AG04449 (cell line): Measurements from ENCODE around the gene WDR35.

Source experiments
- CTCF ChIA-PET: fragments of 350-600 bp; formaldehyde crosslinking; extraction: SDS; loops from one replicate; lab custom pipeline; 2021; ENCODE audit warnings: antibody characterized with exemption; lab: Yijun Ruan, JAX
- POLR2A ChIA-PET: fragments of 400-600, 350-600 bp; formaldehyde crosslinking; extraction: SDS; loops from one replicate; lab custom pipeline; 2020; ENCODE audit warnings: antibody characterized with exemption, inconsistent platforms; lab: Yijun Ruan, JAX
- DNase-seq: peaks from one replicate; pipeline ENCODE4 v3.0.0-alpha.2; 2010; ENCODE audit warnings: low read depth, low spot score
- H3K4me3 ChIP-seq: 2 replicates; pipeline ENCODE4 v1.5.1; 2011; ENCODE audit warnings: low read depth, mild to moderate bottlenecking, control low read depth, low read length
- TF ChIP-seq, protein P1 (sequence below): IDR thresholded peaks from one replicate; pipeline ENCODE4 v1.5.1; 2011; ENCODE audit warnings: mild to moderate bottlenecking, moderate library complexity, low read length, control low read depth, inconsistent platforms; ENCODE audit not compliant: insufficient read depth; ENCODE audit errors: missing control alignments

The WDR35 gene

DNA sequence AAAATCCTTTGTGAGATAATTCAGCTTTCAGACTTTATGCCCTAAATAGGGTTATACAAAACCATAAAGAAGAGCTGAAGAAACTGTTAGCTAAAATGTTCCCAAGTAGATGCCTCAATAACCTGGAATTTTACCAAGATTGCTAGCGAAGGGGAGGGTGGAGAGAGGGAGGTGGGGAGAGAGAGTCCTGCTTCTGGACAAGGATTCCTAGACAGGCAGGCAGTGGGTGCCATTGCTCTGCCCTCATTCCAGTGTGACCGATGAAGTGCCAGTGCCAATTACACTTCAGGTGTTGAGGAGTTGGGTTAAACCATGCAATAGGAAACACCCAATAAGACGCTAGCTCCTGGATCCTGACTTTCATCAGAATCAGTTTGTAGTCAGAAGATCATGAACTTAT, 43.4 kb upstream of the WDR35 start:
- TF ChIP-seq, protein P1, sequence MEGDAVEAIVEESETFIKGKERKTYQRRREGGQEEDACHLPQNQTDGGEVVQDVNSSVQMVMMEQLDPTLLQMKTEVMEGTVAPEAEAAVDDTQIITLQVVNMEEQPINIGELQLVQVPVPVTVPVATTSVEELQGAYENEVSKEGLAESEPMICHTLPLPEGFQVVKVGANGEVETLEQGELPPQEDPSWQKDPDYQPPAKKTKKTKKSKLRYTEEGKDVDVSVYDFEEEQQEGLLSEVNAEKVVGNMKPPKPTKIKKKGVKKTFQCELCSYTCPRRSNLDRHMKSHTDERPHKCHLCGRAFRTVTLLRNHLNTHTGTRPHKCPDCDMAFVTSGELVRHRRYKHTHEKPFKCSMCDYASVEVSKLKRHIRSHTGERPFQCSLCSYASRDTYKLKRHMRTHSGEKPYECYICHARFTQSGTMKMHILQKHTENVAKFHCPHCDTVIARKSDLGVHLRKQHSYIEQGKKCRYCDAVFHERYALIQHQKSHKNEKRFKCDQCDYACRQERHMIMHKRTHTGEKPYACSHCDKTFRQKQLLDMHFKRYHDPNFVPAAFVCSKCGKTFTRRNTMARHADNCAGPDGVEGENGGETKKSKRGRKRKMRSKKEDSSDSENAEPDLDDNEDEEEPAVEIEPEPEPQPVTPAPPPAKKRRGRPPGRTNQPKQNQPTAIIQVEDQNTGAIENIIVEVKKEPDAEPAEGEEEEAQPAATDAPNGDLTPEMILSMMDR, result no peak
- no peak for DNase-seq
- H3K4me3 ChIP-seq, result no peak overlapping the region
- ChIA-PET CTCF (interaction anchor here (0.8 to 6.6 kb wide), 2 partner anchors 9 to 18 kb away, joined by 3 to 79 read pairs; partner anchors contain the start of gene MATN3), POLR2A (no interaction called here)

GRCh38 chr2:20030224-20030623, 40.3 kb upstream of the WDR35 start:
- DNase-seq, result no peak
- POLR2A ChIA-PET, result no interaction called here
- CTCF ChIA-PET, result interaction anchor here (0.8 to 5.6 kb wide), 5 partner anchors 14 to 64 kb away, joined by 3 to 84 read pairs (median 3); no protein-coding TSS in a partner anchor
- no peak overlapping the region for H3K4me3 ChIP-seq
- TF ChIP-seq, protein P1, result no peak

DNA sequence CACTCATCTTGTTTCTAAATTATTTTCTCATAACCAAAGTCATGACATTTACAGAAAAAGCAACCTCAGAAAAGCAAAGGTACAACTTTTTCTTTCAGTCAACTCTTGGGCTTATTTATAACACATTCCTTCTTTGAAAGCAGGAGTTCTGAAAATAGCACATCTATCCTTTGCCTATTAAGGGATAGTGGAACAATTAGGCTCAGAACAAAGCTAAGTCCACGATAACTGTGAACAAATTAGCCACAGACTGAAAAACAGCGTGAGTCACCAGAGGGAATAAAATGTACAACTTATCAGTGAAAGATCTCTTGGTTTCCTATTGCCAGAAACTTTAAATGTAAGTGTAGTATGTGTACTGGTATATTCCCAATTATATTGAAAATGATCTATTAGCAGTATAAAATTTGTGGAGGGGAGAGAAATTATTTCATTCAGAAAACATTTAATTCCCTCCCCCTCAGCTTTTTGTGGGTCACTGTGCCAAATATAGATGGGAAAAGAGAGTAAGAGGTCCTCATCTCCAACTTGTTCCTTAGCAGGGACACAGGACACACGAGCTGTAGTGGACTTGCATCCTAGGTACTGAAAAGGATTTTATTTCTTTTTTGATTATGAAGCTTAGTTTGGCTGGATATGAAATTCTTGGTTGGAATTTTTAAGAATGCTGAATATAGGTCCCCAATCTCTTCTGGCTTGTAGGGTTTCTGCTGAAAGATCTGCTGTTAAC, 38.0 kb upstream of the WDR35 start:
- CTCF ChIA-PET, result interaction anchor here (0.7 to 5.6 kb wide), 7 partner anchors 8 to 80 kb away, joined by 3 to 84 read pairs (median 3); no protein-coding TSS in a partner anchor
- POLR2A ChIA-PET, result interaction anchor here (1.0 kb wide), 1 partner anchor 35 kb away, joined by 3 read pairs; no protein-coding TSS in a partner anchor
- DNase-seq, result no peak
- H3K4me3 ChIP-seq, result no peak overlapping the region
- TF ChIP-seq, protein P1, result no peak

DNA sequence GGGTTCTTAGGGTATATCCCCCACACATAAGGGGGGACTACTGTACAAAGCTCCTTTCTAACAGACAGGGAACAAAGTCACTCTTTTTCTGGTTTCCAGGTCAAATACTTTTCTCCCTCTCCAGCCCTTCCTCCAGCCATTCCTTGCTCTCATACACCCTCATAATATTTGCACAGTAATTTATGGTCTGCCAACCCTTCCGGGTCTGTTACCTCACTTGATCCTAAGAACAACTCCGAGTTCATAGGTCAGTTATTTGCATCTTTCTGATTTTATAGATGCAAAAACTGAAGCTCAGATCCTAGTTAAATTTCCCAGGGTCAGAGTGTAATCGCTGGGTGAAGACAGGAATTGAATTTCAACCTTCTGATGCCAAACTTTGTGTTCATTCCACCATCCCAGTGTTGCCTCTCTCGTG, 37.4 kb upstream of the WDR35 start:
- TF ChIP-seq, protein P1, result no peak
- POLR2A ChIA-PET, result no interaction called here
- CTCF ChIA-PET, result interaction anchor here (1.1 to 5.6 kb wide), 4 partner anchors 9 to 67 kb away, joined by 3 to 84 read pairs (median 4); no protein-coding TSS in a partner anchor
- DNase-seq, result no peak
- no peak overlapping the region for H3K4me3 ChIP-seq

- TF ChIP-seq, protein P1, result no peak
- ChIA-PET CTCF (interaction anchor here (3.2 kb wide), 1 partner anchor 11 kb away, joined by 51 read pairs; no protein-coding TSS in a partner anchor), POLR2A (no interaction called here)
- DNase-seq, result no peak
- H3K4me3 ChIP-seq, result no peak overlapping the region
These were observed 35.3 kb upstream of the WDR35 start for GRCh38 chr2:20025065-20025786.

DNA sequence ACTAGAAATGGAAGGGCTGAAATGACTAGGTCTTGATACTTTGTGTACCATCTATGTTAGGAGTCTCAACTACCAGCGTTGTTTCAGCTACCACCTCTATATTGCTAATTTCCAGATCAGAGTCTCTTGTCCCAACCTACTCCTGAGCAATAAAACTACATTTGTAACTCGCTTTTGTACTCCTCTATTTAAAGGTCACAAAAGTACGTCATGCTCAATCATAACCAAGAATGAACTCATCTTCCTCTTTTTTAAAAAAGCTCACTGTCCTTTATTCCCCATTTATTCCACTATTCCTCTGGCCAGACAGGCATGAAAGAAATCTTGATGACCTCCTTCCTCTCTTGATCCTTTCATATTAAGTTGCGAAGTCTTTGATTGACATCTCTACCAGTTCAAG, 33.8 kb upstream of the WDR35 start:
- no peak for DNase-seq
- TF ChIP-seq, protein P1, result no peak
- no peak overlapping the region for H3K4me3 ChIP-seq
- ChIA-PET POLR2A (no interaction called here), CTCF (interaction anchor here (1.1 to 3.2 kb wide), 3 partner anchors 9 to 69 kb away, joined by 3 to 51 read pairs (median 4); no protein-coding TSS in a partner anchor)
